Measurements from ENCODE around the gene SEPTIN7.

Gene SEPTIN7

GRCh38 chr7:35819954-35820703 is 19.3 kb downstream of the SEPTIN7 start:
- H3K14ac ChIP-seq (ENCODE audit: low read length in 2 of 2): no peak overlapping the region
- WGBS: 43% methylated on average over 1 of the region's 3 CpGs
- H2AK5ac ChIP-seq (ENCODE audit: low read length, severe bottlenecking): no peak overlapping the region
- H3K23ac ChIP-seq (ENCODE audit: low read length in 2 of 2): no peak overlapping the region
- no peak overlapping the region for H2AFZ ChIP-seq (ENCODE audit: low read depth, low read length)
- no peak overlapping the region for H3K9ac ChIP-seq (ENCODE audit: low read length)
- no peak overlapping the region for H3K18ac ChIP-seq (ENCODE audit: low read depth in 1 of 2, low read length in 2 of 2)
- no peak overlapping the region for H2BK12ac ChIP-seq (ENCODE audit: low read length in 2 of 2)
- no peaks in the 10 kb centered on the region for H3K4me1 ChIP-seq (ENCODE audit: control insufficient read depth, insufficient read depth, low read depth, low read length)
- H2BK120ac ChIP-seq (ENCODE audit: low read depth, low read length): no peak overlapping the region
- H3K9me3 ChIP-seq (ENCODE audit: control insufficient read depth, low read length): peaks cover 5% of the 10 kb centered on the region
- no peak overlapping the region for H4K91ac ChIP-seq (ENCODE audit: low read length)
- no peak overlapping the region for H2BK15ac ChIP-seq (ENCODE audit: low read depth, poor library complexity, severe bottlenecking)
- no peak overlapping the region for H2BK5ac ChIP-seq (ENCODE audit: low read depth, low read length, poor library complexity, severe bottlenecking)
- H3K4ac ChIP-seq (ENCODE audit: low read depth in 1 of 2, low read length in 2 of 2): no peak overlapping the region
- no peaks in the 10 kb centered on the region for H3K27me3 ChIP-seq (ENCODE audit: control insufficient read depth in 1 of 2, insufficient read depth in 1 of 2, low read length in 2 of 2)
- H3K36me3 ChIP-seq (ENCODE audit: control insufficient read depth in 1 of 2, insufficient read depth in 2 of 2, low read depth in 1 of 2, low read length in 2 of 2): peaks cover 3 to 4% of the 10 kb centered on the region in 2 experiments
- DNase-seq: no peak
- H3K4me2 ChIP-seq (ENCODE audit: low read length, poor library complexity, severe bottlenecking): no peak overlapping the region
- H3K79me1 ChIP-seq (replicated peaks; ENCODE audit: low read length, poor library complexity, severe bottlenecking): no peaks in the 10 kb centered on the region
- H3K27ac ChIP-seq (ENCODE audit: low read length, poor library complexity, severe bottlenecking): no peak overlapping the region
- no peak overlapping the region for H4K8ac ChIP-seq (ENCODE audit: low read length)
- H3K4me3 ChIP-seq (ENCODE audit: insufficient read depth in 1 of 2, low read depth in 1 of 2, low read length in 2 of 2): no peak overlapping the region

DNA sequence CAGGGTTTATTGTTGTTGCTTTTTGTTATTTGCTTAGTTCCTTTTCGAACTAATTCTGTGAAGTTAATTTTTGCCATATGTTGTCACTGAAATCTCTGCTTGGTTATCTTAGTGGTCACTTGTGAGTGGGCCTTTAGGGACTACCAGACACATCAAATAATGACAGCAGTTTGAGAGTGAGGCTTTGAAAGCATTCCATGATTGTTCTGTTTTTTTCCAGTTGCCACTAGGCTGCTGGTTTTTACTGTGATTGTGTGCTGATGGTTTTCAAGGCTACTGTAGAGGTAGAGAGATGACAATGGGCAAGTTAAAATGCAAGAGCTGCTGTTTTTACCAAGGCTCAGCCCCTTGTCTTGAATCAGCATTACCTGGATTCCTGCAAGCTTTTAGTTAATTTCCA is 20.0 kb downstream of the SEPTIN7 start:
- H2BK120ac ChIP-seq (ENCODE audit: low read depth, low read length): no peak overlapping the region
- H3K14ac ChIP-seq (ENCODE audit: low read length in 2 of 2): no peak overlapping the region
- no peak overlapping the region for H2BK12ac ChIP-seq (ENCODE audit: low read length in 2 of 2)
- no peak overlapping the region for H2BK5ac ChIP-seq (ENCODE audit: low read depth, low read length, poor library complexity, severe bottlenecking)
- H3K9ac ChIP-seq (ENCODE audit: low read length): no peak overlapping the region
- H2AFZ ChIP-seq (ENCODE audit: low read depth, low read length): no peak overlapping the region
- no peaks in the 10 kb centered on the region for H3K79me1 ChIP-seq (replicated peaks; ENCODE audit: low read length, poor library complexity, severe bottlenecking)
- peaks cover 3 to 4% of the 10 kb centered on the region in 2 experiments for H3K36me3 ChIP-seq (ENCODE audit: control insufficient read depth in 1 of 2, insufficient read depth in 2 of 2, low read depth in 1 of 2, low read length in 2 of 2)
- no peak overlapping the region for H2AK5ac ChIP-seq (ENCODE audit: low read length, severe bottlenecking)
- WGBS: 55% methylated on average over 1 of the region's 1 CpG
- no peak overlapping the region for H3K4me3 ChIP-seq (ENCODE audit: insufficient read depth in 1 of 2, low read depth in 1 of 2, low read length in 2 of 2)
- DNase-seq: peak; percentile 22
- H2BK15ac ChIP-seq (ENCODE audit: low read depth, poor library complexity, severe bottlenecking): no peak overlapping the region
- no peak overlapping the region for H3K4ac ChIP-seq (ENCODE audit: low read depth in 1 of 2, low read length in 2 of 2)
- H3K23ac ChIP-seq (ENCODE audit: low read length in 2 of 2): no peak overlapping the region
- H3K4me2 ChIP-seq (ENCODE audit: low read length, poor library complexity, severe bottlenecking): no peak overlapping the region
- H3K27me3 ChIP-seq (ENCODE audit: control insufficient read depth in 1 of 2, insufficient read depth in 1 of 2, low read length in 2 of 2): no peaks in the 10 kb centered on the region
- H4K91ac ChIP-seq (ENCODE audit: low read length): no peak overlapping the region
- H3K18ac ChIP-seq (ENCODE audit: low read depth in 1 of 2, low read length in 2 of 2): no peak overlapping the region
- peaks cover 5% of the 10 kb centered on the region for H3K9me3 ChIP-seq (ENCODE audit: control insufficient read depth, low read length)
- no peaks in the 10 kb centered on the region for H3K4me1 ChIP-seq (ENCODE audit: control insufficient read depth, insufficient read depth, low read depth, low read length)
- no peak overlapping the region for H3K27ac ChIP-seq (ENCODE audit: low read length, poor library complexity, severe bottlenecking)
- H4K8ac ChIP-seq (ENCODE audit: low read length): no peak overlapping the region

- Histone ChIP-seq H3K79me1 (replicated peaks; ENCODE audit: low read length, poor library complexity, severe bottlenecking) (no peaks in the 10 kb centered on the region), H3K4me1 (ENCODE audit: control insufficient read depth, insufficient read depth, low read depth, low read length) (no peaks in the 10 kb centered on the region), H4K91ac (ENCODE audit: low read length) (no peak overlapping the region), H2AFZ (ENCODE audit: low read depth, low read length) (no peak overlapping the region), H3K4me3 (ENCODE audit: insufficient read depth in 1 of 2, low read depth in 1 of 2, low read length in 2 of 2) (no peak overlapping the region), H3K27ac (ENCODE audit: low read length, poor library complexity, severe bottlenecking) (no peak overlapping the region), H3K36me3 (ENCODE audit: control insufficient read depth in 1 of 2, insufficient read depth in 2 of 2, low read depth in 1 of 2, low read length in 2 of 2) (peaks cover 3 to 4% of the 10 kb centered on the region in 2 experiments), H3K9me3 (ENCODE audit: control insufficient read depth, low read length) (peaks cover 5% of the 10 kb centered on the region), H2BK120ac (ENCODE audit: low read depth, low read length) (peak overlapping the region; percentile 19), H3K9ac (ENCODE audit: low read length) (no peak overlapping the region), H3K27me3 (ENCODE audit: control insufficient read depth in 1 of 2, insufficient read depth in 1 of 2, low read length in 2 of 2) (no peaks in the 10 kb centered on the region), H3K4ac (ENCODE audit: low read depth in 1 of 2, low read length in 2 of 2) (no peak overlapping the region), H3K18ac (ENCODE audit: low read depth in 1 of 2, low read length in 2 of 2) (no peak overlapping the region), H2AK5ac (ENCODE audit: low read length, severe bottlenecking) (no peak overlapping the region), H4K8ac (ENCODE audit: low read length) (no peak overlapping the region), H2BK5ac (ENCODE audit: low read depth, low read length, poor library complexity, severe bottlenecking) (no peak overlapping the region), H2BK15ac (ENCODE audit: low read depth, poor library complexity, severe bottlenecking) (no peak overlapping the region), H2BK12ac (ENCODE audit: low read length in 2 of 2) (no peak overlapping the region), H3K23ac (ENCODE audit: low read length in 2 of 2) (no peak overlapping the region), H3K4me2 (ENCODE audit: low read length, poor library complexity, severe bottlenecking) (no peak overlapping the region), H3K14ac (ENCODE audit: low read length in 2 of 2) (no peak overlapping the region)
- DNase-seq: no peak
- WGBS: 83% methylated on average over 2 of the region's 3 CpGs
Measured at GRCh38 chr7:35823440-35823839, 22.6 kb downstream of the SEPTIN7 start.

- Histone ChIP-seq H2BK120ac (ENCODE audit: low read depth, low read length) (no peak overlapping the region), H3K27ac (ENCODE audit: low read length, poor library complexity, severe bottlenecking) (no peak overlapping the region), H3K4me3 (ENCODE audit: insufficient read depth in 1 of 2, low read depth in 1 of 2, low read length in 2 of 2) (no peak overlapping the region), H3K4ac (ENCODE audit: low read depth in 1 of 2, low read length in 2 of 2) (no peak overlapping the region), H3K36me3 (ENCODE audit: control insufficient read depth in 1 of 2, insufficient read depth in 2 of 2, low read depth in 1 of 2, low read length in 2 of 2) (peaks cover 3 to 4% of the 10 kb centered on the region in 2 experiments), H3K27me3 (ENCODE audit: control insufficient read depth in 1 of 2, insufficient read depth in 1 of 2, low read length in 2 of 2) (no peaks in the 10 kb centered on the region), H3K9ac (ENCODE audit: low read length) (no peak overlapping the region), H3K79me1 (replicated peaks; ENCODE audit: low read length, poor library complexity, severe bottlenecking) (no peaks in the 10 kb centered on the region), H2BK12ac (ENCODE audit: low read length in 2 of 2) (no peak overlapping the region), H2BK5ac (ENCODE audit: low read depth, low read length, poor library complexity, severe bottlenecking) (no peak overlapping the region), H3K4me2 (ENCODE audit: low read length, poor library complexity, severe bottlenecking) (no peak overlapping the region), H2AK5ac (ENCODE audit: low read length, severe bottlenecking) (no peak overlapping the region), H3K4me1 (ENCODE audit: control insufficient read depth, insufficient read depth, low read depth, low read length) (peaks cover 1% of the 10 kb centered on the region), H3K9me3 (ENCODE audit: control insufficient read depth, low read length) (no peaks in the 10 kb centered on the region), H2BK15ac (ENCODE audit: low read depth, poor library complexity, severe bottlenecking) (no peak overlapping the region), H4K8ac (ENCODE audit: low read length) (no peak overlapping the region), H4K91ac (ENCODE audit: low read length) (no peak overlapping the region), H3K23ac (ENCODE audit: low read length in 2 of 2) (no peak overlapping the region), H3K14ac (ENCODE audit: low read length in 2 of 2) (no peak overlapping the region), H3K18ac (ENCODE audit: low read depth in 1 of 2, low read length in 2 of 2) (no peak overlapping the region), H2AFZ (ENCODE audit: low read depth, low read length) (no peak overlapping the region)
- no peak for DNase-seq
- no CpG with 5 or more reads among the region's 1 CpG for WGBS
Measured at GRCh38 chr7:35825974-35826373, 25.1 kb downstream of the SEPTIN7 start.
